ENCODE measurements around the gene ETFA.

Gene ETFA

DNA sequence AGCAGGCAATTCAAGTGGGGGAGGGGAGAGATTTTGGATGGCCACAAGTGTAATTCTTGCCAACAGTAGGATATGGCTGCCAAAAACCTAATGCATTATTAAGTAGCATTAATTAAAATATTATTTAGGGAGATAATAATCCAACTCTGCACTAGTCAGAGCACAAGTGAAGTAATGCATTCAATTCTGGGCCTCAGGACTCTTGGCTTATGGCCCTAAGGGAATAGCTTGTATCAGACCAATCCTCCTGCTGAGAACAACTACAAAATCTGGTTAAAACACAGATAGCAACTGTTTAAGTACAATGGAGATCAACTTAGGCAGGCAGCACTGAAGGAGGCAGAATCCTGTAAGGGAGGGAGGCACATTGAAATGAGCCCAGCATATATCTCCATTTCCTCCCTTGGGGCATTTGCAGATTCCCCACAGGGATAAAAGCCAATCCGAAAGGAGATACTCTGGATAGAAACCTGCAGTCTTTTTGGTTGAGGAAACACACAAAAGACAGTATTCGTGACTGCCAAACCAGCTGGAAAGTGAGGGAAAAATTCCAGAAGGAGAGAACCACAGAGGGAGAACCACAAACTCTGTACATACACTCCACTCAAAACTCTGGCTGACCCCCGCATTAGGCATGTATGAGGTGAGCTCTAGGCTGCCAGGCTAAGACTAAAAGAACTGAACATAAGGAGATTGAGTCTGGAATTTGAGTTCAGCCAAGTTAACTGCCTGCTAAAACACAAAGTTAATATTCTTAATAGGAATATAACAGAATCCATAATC is 57.4 kb downstream of the ETFA start:
- H2AFZ ChIP-seq (ENCODE audit: low read depth, low read length), result no peak overlapping the region
- no peak overlapping the region for H3K4me2 ChIP-seq (ENCODE audit: low read length)
- H3K4me1 ChIP-seq (ENCODE audit: low read length), result no peaks in the 10 kb centered on the region
- H3K9ac ChIP-seq (ENCODE audit: low read length), result no peak overlapping the region
- H3K9me3 ChIP-seq (ENCODE audit: insufficient read depth, low read length), result no peaks in the 10 kb centered on the region; the same call in 1 of the 2 replicates
- H3K27me3 ChIP-seq (ENCODE audit: low read depth, low read length), result no peaks in the 10 kb centered on the region
- no peaks in the 10 kb centered on the region for H3K79me2 ChIP-seq (ENCODE audit: low read length)
- peaks cover 31% of the 10 kb centered on the region for H3K36me3 ChIP-seq (replicated peaks; ENCODE audit: low read depth, low read length)
- no peak for TF ChIP-seq EZH2phosphoT487 (IDR thresholded peaks at IDR 0.05; ENCODE audit: low read depth)
- TF ChIP-seq, protein P1, sequence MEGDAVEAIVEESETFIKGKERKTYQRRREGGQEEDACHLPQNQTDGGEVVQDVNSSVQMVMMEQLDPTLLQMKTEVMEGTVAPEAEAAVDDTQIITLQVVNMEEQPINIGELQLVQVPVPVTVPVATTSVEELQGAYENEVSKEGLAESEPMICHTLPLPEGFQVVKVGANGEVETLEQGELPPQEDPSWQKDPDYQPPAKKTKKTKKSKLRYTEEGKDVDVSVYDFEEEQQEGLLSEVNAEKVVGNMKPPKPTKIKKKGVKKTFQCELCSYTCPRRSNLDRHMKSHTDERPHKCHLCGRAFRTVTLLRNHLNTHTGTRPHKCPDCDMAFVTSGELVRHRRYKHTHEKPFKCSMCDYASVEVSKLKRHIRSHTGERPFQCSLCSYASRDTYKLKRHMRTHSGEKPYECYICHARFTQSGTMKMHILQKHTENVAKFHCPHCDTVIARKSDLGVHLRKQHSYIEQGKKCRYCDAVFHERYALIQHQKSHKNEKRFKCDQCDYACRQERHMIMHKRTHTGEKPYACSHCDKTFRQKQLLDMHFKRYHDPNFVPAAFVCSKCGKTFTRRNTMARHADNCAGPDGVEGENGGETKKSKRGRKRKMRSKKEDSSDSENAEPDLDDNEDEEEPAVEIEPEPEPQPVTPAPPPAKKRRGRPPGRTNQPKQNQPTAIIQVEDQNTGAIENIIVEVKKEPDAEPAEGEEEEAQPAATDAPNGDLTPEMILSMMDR (IDR thresholded peaks at IDR 0.05; ENCODE audit: low read depth, low read length), result no peak
- H3K4me3 ChIP-seq (ENCODE audit: low read length), result no peak overlapping the region
- no peak overlapping the region for H3K27ac ChIP-seq (ENCODE audit: low read length)
- H4K20me1 ChIP-seq (ENCODE audit: insufficient read depth, low read length), result no peaks in the 10 kb centered on the region

- no peaks in the 10 kb centered on the region; the same call in 1 of the 2 replicates for H3K9me3 ChIP-seq (ENCODE audit: insufficient read depth, low read length)
These were observed 59.0 kb downstream of the ETFA start for GRCh38 chr15:76252249-76252648.

GRCh38 chr15:76251717-76252116 is 59.6 kb downstream of the ETFA start:
- no peak overlapping the region for H3K4me3 ChIP-seq (ENCODE audit: low read length)
- no peaks in the 10 kb centered on the region for H3K79me2 ChIP-seq (ENCODE audit: low read length)
- no peaks in the 10 kb centered on the region for H3K4me1 ChIP-seq (ENCODE audit: low read length)
- H3K27ac ChIP-seq (ENCODE audit: low read length), result no peak overlapping the region
- H3K9me3 ChIP-seq (ENCODE audit: insufficient read depth, low read length), result no peaks in the 10 kb centered on the region; the same call in 1 of the 2 replicates
- H3K4me2 ChIP-seq (ENCODE audit: low read length), result no peak overlapping the region
- no peak overlapping the region for H3K9ac ChIP-seq (ENCODE audit: low read length)
- peaks cover 23% of the 10 kb centered on the region for H3K36me3 ChIP-seq (replicated peaks; ENCODE audit: low read depth, low read length)
- H2AFZ ChIP-seq (ENCODE audit: low read depth, low read length), result no peak overlapping the region
- no peaks in the 10 kb centered on the region for H3K27me3 ChIP-seq (ENCODE audit: low read depth, low read length)
- H4K20me1 ChIP-seq (ENCODE audit: insufficient read depth, low read length), result no peaks in the 10 kb centered on the region; the same call in 1 of the 2 replicates
- TF ChIP-seq EZH2phosphoT487 (IDR thresholded peaks at IDR 0.05; ENCODE audit: low read depth), result no peak
- TF ChIP-seq, protein P1 (IDR thresholded peaks at IDR 0.05; ENCODE audit: low read depth, low read length), result no peak

More at GRCh38 chr15:76252249-76252648, 59.0 kb downstream of the ETFA start:
- peaks cover 24% of the 10 kb centered on the region for H3K36me3 ChIP-seq (replicated peaks; ENCODE audit: low read depth, low read length)
- H3K4me3 ChIP-seq (ENCODE audit: low read length), result no peak overlapping the region
- H3K27me3 ChIP-seq (ENCODE audit: low read depth, low read length), result no peaks in the 10 kb centered on the region
- no peak overlapping the region for H2AFZ ChIP-seq (ENCODE audit: low read depth, low read length)
- no peak overlapping the region for H3K27ac ChIP-seq (ENCODE audit: low read length)
- H3K4me1 ChIP-seq (ENCODE audit: low read length), result no peaks in the 10 kb centered on the region
- TF ChIP-seq, protein P1 (IDR thresholded peaks at IDR 0.05; ENCODE audit: low read depth, low read length), result no peak
- TF ChIP-seq EZH2phosphoT487 (IDR thresholded peaks at IDR 0.05; ENCODE audit: low read depth), result no peak
- no peaks in the 10 kb centered on the region; the same call in 1 of the 2 replicates for H4K20me1 ChIP-seq (ENCODE audit: insufficient read depth, low read length)
- H3K79me2 ChIP-seq (ENCODE audit: low read length), result no peaks in the 10 kb centered on the region
- H3K9ac ChIP-seq (ENCODE audit: low read length), result no peak overlapping the region
- no peak overlapping the region for H3K4me2 ChIP-seq (ENCODE audit: low read length)

- no peak overlapping the region for H3K27ac ChIP-seq (ENCODE audit: low read length)
- no peak for TF ChIP-seq EZH2phosphoT487 (IDR thresholded peaks at IDR 0.05; ENCODE audit: low read depth)
- TF ChIP-seq, protein P1 (IDR thresholded peaks at IDR 0.05; ENCODE audit: low read depth, low read length), result no peak
- H4K20me1 ChIP-seq (ENCODE audit: insufficient read depth, low read length), result no peaks in the 10 kb centered on the region; the same call in 1 of the 2 replicates
- peaks cover 12% of the 10 kb centered on the region for H3K36me3 ChIP-seq (replicated peaks; ENCODE audit: low read depth, low read length)
- no peaks in the 10 kb centered on the region for H3K4me1 ChIP-seq (ENCODE audit: low read length)
- H2AFZ ChIP-seq (ENCODE audit: low read depth, low read length), result no peak overlapping the region
- H3K4me3 ChIP-seq (ENCODE audit: low read length), result no peak overlapping the region
- H3K9me3 ChIP-seq (ENCODE audit: insufficient read depth, low read length), result no peaks in the 10 kb centered on the region
- no peaks in the 10 kb centered on the region for H3K27me3 ChIP-seq (ENCODE audit: low read depth, low read length)
- H3K9ac ChIP-seq (ENCODE audit: low read length), result no peak overlapping the region
- no peaks in the 10 kb centered on the region for H3K79me2 ChIP-seq (ENCODE audit: low read length)
- H3K4me2 ChIP-seq (ENCODE audit: low read length), result no peak overlapping the region
These were observed 66.1 kb downstream of the ETFA start for GRCh38 chr15:76245072-76245610.
